SU-DHL-6 (cell line): Measurements from ENCODE around the gene DHCR24.

Experiments used
- EZH2phosphoT487 ChIP-seq: fragments of 200-600 bp; sonication (generic), shearing (Covaris generic); conservative IDR thresholded peaks from 2 replicates; pipeline ENCODE4 v1.6.1; 2018; ENCODE audit warnings: mild to moderate bottlenecking, antibody characterized with exemption, low read length, moderate library complexity, mixed read lengths
- TF ChIP-seq, protein P1 (sequence below): fragments of 200-600 bp; sonication (generic); IDR thresholded peaks from one replicate; pipeline ENCODE4 v1.5.1; 2017; ENCODE audit warnings: antibody characterized with exemption, mild to moderate bottlenecking, low read length, moderate library complexity; ENCODE audit not compliant: insufficient read depth, poor library complexity, severe bottlenecking

DNA sequence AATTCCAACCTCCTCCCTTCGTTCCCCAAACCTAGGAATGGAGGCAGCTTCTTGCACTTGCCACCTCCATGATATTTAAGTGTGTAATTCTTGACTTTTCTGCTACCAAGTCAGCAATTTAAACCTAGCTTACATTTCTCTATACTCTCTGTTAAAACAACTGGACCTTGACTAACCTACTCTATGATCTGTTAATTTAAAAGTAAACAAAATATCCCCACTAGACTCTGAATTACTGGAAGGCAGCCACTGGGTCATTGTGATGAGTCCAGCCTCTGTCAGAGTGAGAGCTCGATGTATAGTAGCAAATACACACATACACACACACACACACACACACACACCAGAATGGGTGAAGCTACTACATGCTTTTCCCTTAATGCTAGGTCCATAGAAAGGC, 40.0 kb upstream of the DHCR24 start:
- TF ChIP-seq, protein P1, sequence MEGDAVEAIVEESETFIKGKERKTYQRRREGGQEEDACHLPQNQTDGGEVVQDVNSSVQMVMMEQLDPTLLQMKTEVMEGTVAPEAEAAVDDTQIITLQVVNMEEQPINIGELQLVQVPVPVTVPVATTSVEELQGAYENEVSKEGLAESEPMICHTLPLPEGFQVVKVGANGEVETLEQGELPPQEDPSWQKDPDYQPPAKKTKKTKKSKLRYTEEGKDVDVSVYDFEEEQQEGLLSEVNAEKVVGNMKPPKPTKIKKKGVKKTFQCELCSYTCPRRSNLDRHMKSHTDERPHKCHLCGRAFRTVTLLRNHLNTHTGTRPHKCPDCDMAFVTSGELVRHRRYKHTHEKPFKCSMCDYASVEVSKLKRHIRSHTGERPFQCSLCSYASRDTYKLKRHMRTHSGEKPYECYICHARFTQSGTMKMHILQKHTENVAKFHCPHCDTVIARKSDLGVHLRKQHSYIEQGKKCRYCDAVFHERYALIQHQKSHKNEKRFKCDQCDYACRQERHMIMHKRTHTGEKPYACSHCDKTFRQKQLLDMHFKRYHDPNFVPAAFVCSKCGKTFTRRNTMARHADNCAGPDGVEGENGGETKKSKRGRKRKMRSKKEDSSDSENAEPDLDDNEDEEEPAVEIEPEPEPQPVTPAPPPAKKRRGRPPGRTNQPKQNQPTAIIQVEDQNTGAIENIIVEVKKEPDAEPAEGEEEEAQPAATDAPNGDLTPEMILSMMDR, result no peak
- TF ChIP-seq EZH2phosphoT487, result no peak
